Type B pancreatic cell (in vitro differentiated cells): ENCODE measurements around the gene RNF212. TPM values are rescaled to one million over a fixed set of nuclear protein-coding genes. Genes with fewer than 3 reads are reported as not detected.
"Not testable (repeated sequence)": the region's sequence is repeated elsewhere in the genome, so short reads cannot be mapped to it uniquely, and the experiment has no call there.

Source experiments
- DNase-seq: peaks from one replicate; pipeline ENCODE4 v3.0.0; 2021; ENCODE audit warnings: mixed read lengths; ENCODE audit not compliant: unreplicated experiment; ENCODE audit errors: extremely low spot score
- H3K27ac Mint-ChIP-seq: 2 replicates; pipeline ENCODE4 v1.8.0; 2021; ENCODE audit warnings: mild to moderate bottlenecking, mixed read lengths
- H3K27me3 Mint-ChIP-seq: 2 replicates; pipeline ENCODE4 v1.8.0; 2021; ENCODE audit warnings: mixed read lengths
- H3K36me3 Mint-ChIP-seq: 2 replicates; pipeline ENCODE4 v1.8.0; 2021; ENCODE audit warnings: mixed read lengths
- H3K4me1 Mint-ChIP-seq: one replicate; pipeline ENCODE4 v1.8.0; 2021; ENCODE audit warnings: mixed read lengths; ENCODE audit not compliant: unreplicated experiment
- H3K4me3 Mint-ChIP-seq: 2 replicates; pipeline ENCODE4 v1.8.0; 2021; ENCODE audit warnings: mild to moderate bottlenecking, mixed read lengths
- H3K9me3 Mint-ChIP-seq: 2 replicates; pipeline ENCODE4 v1.8.0; 2021; ENCODE audit warnings: mixed read lengths
- total RNA-seq: library from RNA; stranded (reverse); gene quantifications from 2 replicates; pipeline ENCODE4 v1.2.1, GENCODE V29; 2021; ENCODE audit warnings: low replicate concordance
- TF ChIP-seq, protein P1 (sequence below): fragments of 200-600 bp; sonication (generic); conservative IDR thresholded peaks from 2 replicates; pipeline ENCODE4 v1.5.0; 2021; ENCODE audit warnings: antibody characterized with exemption, mild to moderate bottlenecking

RNF212 gene
- total RNA-seq, 1 donor from 2014 or later = 3.5 TPM

DNA sequence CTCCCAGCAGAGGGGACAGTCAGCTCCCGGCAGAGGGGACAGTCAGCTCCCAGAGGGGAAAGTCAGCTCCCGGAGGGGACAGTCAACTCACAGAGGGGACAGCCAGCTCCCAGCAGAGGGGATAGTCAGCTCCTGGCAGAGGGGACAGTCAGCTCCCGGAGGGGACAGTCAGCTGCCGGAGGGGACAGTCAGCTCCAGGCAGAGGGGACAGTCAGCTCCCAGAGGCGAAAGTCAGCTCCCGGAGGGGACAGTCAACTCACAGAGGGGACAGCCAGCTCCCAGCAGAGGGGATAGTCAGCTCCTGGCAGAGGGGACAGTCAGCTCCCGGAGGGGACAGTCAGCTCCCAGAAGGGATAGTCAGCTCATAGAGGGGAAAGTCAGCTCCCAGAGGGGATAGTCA lies 59.5 kb downstream of the RNF212 start:
- not testable (repeated sequence) for H3K4me1 Mint-ChIP-seq, H3K9me3 Mint-ChIP-seq, H3K36me3 Mint-ChIP-seq, DNase-seq, H3K4me3 Mint-ChIP-seq, H3K27ac Mint-ChIP-seq
- H3K27me3 Mint-ChIP-seq = peaks cover 57% of the 10 kb centered on the region

DNA sequence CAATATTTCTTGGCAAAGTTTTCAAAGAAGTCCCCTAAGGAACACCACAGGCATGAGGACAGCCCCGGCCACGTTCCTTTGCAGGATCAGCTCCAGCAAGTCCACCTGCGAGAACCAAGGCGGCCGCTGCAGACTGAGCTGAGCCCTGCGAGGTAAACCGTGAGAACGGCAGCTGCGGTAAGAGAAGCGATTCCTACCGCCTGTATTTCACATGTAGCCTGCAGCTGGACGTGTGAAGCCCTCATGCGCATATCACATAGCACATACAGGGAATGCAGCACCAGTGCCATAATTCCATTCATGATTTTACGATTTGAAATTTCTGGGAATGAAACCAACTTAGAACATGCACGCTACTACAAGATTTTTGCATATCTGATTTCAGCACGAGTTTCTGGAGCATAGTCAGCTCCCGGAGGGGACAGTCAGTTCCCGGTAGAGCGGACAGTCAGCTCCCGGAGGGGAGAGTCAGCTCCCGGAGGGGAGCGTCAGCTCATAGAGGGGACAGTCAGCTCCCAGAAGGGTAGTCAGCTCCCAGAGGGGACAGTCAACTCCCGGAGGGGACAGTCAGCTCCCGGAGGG lies 60.2 kb downstream of the RNF212 start:
- H3K4me3 Mint-ChIP-seq = no peak overlapping the region
- TF ChIP-seq, protein P1, sequence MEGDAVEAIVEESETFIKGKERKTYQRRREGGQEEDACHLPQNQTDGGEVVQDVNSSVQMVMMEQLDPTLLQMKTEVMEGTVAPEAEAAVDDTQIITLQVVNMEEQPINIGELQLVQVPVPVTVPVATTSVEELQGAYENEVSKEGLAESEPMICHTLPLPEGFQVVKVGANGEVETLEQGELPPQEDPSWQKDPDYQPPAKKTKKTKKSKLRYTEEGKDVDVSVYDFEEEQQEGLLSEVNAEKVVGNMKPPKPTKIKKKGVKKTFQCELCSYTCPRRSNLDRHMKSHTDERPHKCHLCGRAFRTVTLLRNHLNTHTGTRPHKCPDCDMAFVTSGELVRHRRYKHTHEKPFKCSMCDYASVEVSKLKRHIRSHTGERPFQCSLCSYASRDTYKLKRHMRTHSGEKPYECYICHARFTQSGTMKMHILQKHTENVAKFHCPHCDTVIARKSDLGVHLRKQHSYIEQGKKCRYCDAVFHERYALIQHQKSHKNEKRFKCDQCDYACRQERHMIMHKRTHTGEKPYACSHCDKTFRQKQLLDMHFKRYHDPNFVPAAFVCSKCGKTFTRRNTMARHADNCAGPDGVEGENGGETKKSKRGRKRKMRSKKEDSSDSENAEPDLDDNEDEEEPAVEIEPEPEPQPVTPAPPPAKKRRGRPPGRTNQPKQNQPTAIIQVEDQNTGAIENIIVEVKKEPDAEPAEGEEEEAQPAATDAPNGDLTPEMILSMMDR = no peak
- H3K4me1 Mint-ChIP-seq = peaks cover 8% of the 10 kb centered on the region
- no peaks in the 10 kb centered on the region for H3K9me3 Mint-ChIP-seq
- H3K27ac Mint-ChIP-seq = no peak overlapping the region
- peaks cover 55% of the 10 kb centered on the region for H3K27me3 Mint-ChIP-seq
- H3K36me3 Mint-ChIP-seq = no peaks in the 10 kb centered on the region
- DNase-seq = no peak

DNA sequence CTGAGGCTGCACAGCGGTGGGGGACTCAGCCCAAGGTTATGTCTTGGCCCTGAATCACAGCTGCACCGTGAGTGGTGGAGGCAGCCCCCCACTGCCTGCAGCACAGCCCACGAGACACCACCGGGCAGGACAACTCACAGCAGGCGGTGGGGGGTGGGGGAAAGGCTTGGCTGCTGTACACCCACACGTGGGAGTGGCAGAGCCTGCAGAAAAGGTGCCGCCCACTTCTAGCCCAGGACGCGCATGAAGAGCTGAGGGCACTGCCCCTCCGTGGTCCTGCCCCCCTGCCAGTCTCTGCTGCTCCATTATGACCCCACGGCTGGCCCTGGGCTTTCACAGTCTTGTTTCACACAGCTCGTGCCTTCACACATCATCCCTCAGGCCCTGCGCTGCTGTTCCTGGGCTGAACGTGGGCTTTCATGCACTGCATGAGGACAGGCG lies 61.1 kb downstream of the RNF212 start:
- Mint-ChIP-seq H3K36me3 (no peaks in the 10 kb centered on the region), H3K4me1 (peaks cover 8% of the 10 kb centered on the region), H3K4me3 (no peak overlapping the region), H3K27ac (no peak overlapping the region), H3K9me3 (no peaks in the 10 kb centered on the region), H3K27me3 (peaks cover 51% of the 10 kb centered on the region)
- no peak for DNase-seq
- TF ChIP-seq, protein P1 = no peak

DNA sequence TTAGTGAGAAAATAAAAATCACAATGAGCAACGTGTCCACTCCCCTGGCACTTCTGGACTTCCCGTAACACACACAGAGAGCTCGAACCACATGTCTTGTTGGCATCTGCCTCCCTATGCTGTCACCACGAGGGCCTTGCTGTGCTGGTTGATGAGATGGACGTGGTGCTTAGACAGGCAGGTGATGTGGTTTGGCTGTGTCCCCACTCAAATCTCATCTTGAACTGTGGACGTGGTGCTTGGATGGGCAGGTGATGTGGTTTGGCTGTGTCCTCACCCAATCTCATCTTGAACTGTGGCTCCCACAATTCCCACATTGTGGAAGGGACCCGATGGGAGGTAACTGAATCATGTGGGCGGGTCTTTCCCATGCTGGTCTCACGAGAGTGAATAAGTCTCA lies 61.9 kb downstream of the RNF212 start:
- Mint-ChIP-seq H3K27me3 (peaks cover 46% of the 10 kb centered on the region), H3K9me3 (no peaks in the 10 kb centered on the region), H3K4me3 (no peak overlapping the region), H3K4me1 (peaks cover 8% of the 10 kb centered on the region), H3K36me3 (no peaks in the 10 kb centered on the region), H3K27ac (no peak overlapping the region)
- TF ChIP-seq, protein P1 = no peak
- DNase-seq = no peak

DNA sequence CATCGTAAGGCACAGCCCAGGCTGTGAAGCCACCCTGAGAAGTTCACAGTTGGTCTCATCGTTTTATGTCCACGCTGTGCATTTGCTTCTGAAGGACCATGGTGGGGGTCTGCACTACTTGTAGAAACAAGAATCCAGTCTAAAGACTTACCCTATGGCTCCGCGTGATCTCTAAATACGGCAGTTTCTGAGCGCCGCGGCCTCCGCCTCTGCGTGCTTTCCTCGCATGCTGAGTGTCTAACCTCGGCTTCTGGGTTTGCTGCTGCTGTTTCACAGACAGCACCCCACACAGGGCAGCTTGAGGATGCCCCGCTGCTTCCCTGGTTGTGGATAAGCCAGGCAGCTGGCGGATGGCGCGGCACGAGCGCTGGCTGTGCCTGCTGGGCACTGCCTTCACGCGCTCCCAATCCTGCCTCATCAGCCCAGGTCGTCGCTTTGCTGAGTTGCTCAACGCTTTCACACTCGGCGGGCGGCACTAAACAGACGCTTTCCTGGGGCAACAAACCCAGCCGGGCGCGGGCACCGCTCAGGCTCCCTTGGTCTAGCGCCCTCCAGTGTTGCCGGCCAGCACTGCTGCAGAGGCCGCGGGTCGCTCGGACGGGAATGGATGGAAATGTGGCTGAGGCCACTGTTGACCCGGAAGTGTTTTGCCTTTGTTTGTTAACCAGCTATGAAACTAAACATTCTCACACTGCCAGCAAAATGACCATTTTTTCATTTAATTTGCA lies 62.7 kb downstream of the RNF212 start:
- TF ChIP-seq, protein P1 = peak; percentile 62
- no peak overlapping the region for H3K27ac Mint-ChIP-seq
- peaks cover 8% of the 10 kb centered on the region for H3K4me1 Mint-ChIP-seq
- H3K27me3 Mint-ChIP-seq = peaks cover 38% of the 10 kb centered on the region
- DNase-seq = no peak
- no peaks in the 10 kb centered on the region for H3K9me3 Mint-ChIP-seq
- H3K36me3 Mint-ChIP-seq = no peaks in the 10 kb centered on the region
- H3K4me3 Mint-ChIP-seq = no peak overlapping the region

DNA sequence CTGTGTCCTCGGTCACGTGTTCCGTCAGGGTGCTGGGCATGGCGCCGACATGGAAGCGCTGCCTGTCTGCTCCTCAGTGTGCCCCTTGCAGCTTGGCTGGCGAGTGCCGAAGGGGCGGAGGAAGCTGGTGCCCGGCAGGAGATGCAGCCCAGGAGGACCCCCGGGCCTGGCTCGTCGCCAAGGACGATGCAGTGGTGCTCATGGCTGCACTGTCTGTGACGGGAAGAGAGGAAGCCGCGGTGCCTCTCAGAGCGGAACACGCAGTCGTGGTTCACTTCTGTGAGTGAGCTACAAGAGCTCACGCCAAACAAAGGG lies 63.8 kb downstream of the RNF212 start:
- no peak overlapping the region for H3K4me3 Mint-ChIP-seq
- H3K4me1 Mint-ChIP-seq = peaks cover 8% of the 10 kb centered on the region
- no peak for DNase-seq
- TF ChIP-seq, protein P1 = no peak
- H3K36me3 Mint-ChIP-seq = no peaks in the 10 kb centered on the region
- H3K27ac Mint-ChIP-seq = no peak overlapping the region
- peaks cover 34% of the 10 kb centered on the region for H3K27me3 Mint-ChIP-seq
- no peaks in the 10 kb centered on the region for H3K9me3 Mint-ChIP-seq
